CD14-positive monocyte (primary cell): Measurements from ENCODE around the gene ZNF488. TPM values are rescaled to one million over a fixed set of nuclear protein-coding genes. Genes with fewer than 3 reads are reported as not detected.

Experiments
- DNase-seq, 3 donors: peaks; one replicate each; pipeline ENCODE4 v3.0.0-alpha.2; 2011 to 2022
- H2AFZ ChIP-seq: 2 replicates; pipeline ENCODE4 v1.6.0; 2012; ENCODE audit warnings: mild to moderate bottlenecking, low read depth, low read length, inconsistent platforms; ENCODE audit not compliant: insufficient read depth, poor library complexity, severe bottlenecking
- H3K27ac ChIP-seq, 2 donors: 1 replicate in 1 of 2; 2 replicates in 1 of 2; pipeline ENCODE4 v1.5.1; 2012 to 2013; ENCODE audit warnings: low read length in 2 of 2, control low read depth in 1 of 2, inconsistent platforms in 1 of 2, low read depth in 1 of 2, mild to moderate bottlenecking in 1 of 2
- H3K27me3 ChIP-seq, 2 donors: one replicate each; pipeline versions ENCODE4 v1.6.0 to v1.6.1; 2011 to 2013; ENCODE audit warnings: low read length in 2 of 2; ENCODE audit not compliant: control insufficient read depth in 2 of 2, insufficient read depth in 2 of 2
- H3K36me3 ChIP-seq, 2 donors: replicated peaks in 1 of 2; 1 replicate in 1 of 2; 2 replicates in 1 of 2; pipeline versions ENCODE4 v1.5.1 to v1.6.1; 2012 to 2013; ENCODE audit warnings: low read length in 2 of 2, control low read depth in 1 of 2, inconsistent platforms in 1 of 2, mild to moderate bottlenecking in 1 of 2; ENCODE audit not compliant: insufficient read depth in 2 of 2, control insufficient read depth in 1 of 2
- H3K4me1 ChIP-seq, 2 donors: 1 replicate in 1 of 2; 2 replicates in 1 of 2; pipeline versions ENCODE4 v1.5.1 to v1.6.1; 2012 to 2013; ENCODE audit warnings: low read length in 2 of 2, control low read depth in 1 of 2, inconsistent platforms in 1 of 2, mild to moderate bottlenecking in 1 of 2, moderate library complexity in 1 of 2; ENCODE audit not compliant: insufficient read depth in 2 of 2, control insufficient read depth in 1 of 2
- H3K4me2 ChIP-seq: replicated peaks from 2 replicates; pipeline ENCODE3; 2012; ENCODE audit warnings: low read length, moderate library complexity, mild to moderate bottlenecking; ENCODE audit not compliant: poor library complexity, severe bottlenecking; ENCODE audit errors: extremely low read depth
- H3K4me3 ChIP-seq, 3 experiments: fragments of 200-600 bp in 1 of 3; sonication (generic) in 1 of 3; replicated peaks in 1 of 3; 1 replicate in 2 of 3; 2 replicates in 1 of 3; pipeline ENCODE4 v1.5.1; 2011 to 2013; ENCODE audit warnings: low read length in 3 of 3, mild to moderate bottlenecking in 3 of 3, control low read depth in 2 of 3, low read depth in 2 of 3, inconsistent platforms in 1 of 3, moderate library complexity in 1 of 3
- H3K79me2 ChIP-seq: 2 replicates; pipeline ENCODE4 v1.6.0; 2012; ENCODE audit warnings: mild to moderate bottlenecking, control low read depth, inconsistent platforms, low read length, moderate library complexity; ENCODE audit not compliant: insufficient read depth
- H3K9ac ChIP-seq: 2 replicates; pipeline ENCODE4 v1.6.0; 2017; ENCODE audit warnings: low read length, mild to moderate bottlenecking; ENCODE audit not compliant: insufficient read depth, poor library complexity, severe bottlenecking
- H3K9me3 ChIP-seq, 2 donors: replicated peaks in 1 of 2; 1 replicate in 1 of 2; 2 replicates in 1 of 2; pipeline versions ENCODE4 v1.5.1 to v1.6.1; 2012 to 2013; ENCODE audit warnings: low read length in 2 of 2, control low read depth in 1 of 2; ENCODE audit not compliant: control insufficient read depth in 1 of 2, insufficient read depth in 1 of 2
- H4K20me1 ChIP-seq: 2 replicates; pipeline ENCODE4 v1.6.0; 2012; ENCODE audit warnings: mild to moderate bottlenecking, low read length, control low read depth, moderate library complexity; ENCODE audit not compliant: insufficient read depth
- H3K27ac Mint-ChIP-seq, 7 donors: one replicate each; pipeline ENCODE4 v1.8.0; 2020; ENCODE audit warnings: mild to moderate bottlenecking in 7 of 7, mixed read lengths in 7 of 7, moderate library complexity in 6 of 7, inconsistent platforms in 2 of 7
- H3K27me3 Mint-ChIP-seq, 3 donors: one replicate each; pipeline ENCODE4 v1.8.0; 2021 to 2022; ENCODE audit warnings: low read depth in 3 of 3, mild to moderate bottlenecking in 3 of 3, mixed read lengths in 3 of 3, moderate library complexity in 3 of 3, inconsistent platforms in 1 of 3
- H3K36me3 Mint-ChIP-seq, 2 donors: one replicate each; pipeline ENCODE4 v1.8.0; 2020; ENCODE audit warnings: mixed read lengths in 2 of 2, inconsistent platforms in 1 of 2, mild to moderate bottlenecking in 1 of 2
- H3K4me1 Mint-ChIP-seq: one replicate; pipeline ENCODE4 v1.8.0; 2020; ENCODE audit warnings: mild to moderate bottlenecking, mixed read lengths
- H3K4me3 Mint-ChIP-seq, 2 donors: one replicate each; pipeline ENCODE4 v1.8.0; 2020; ENCODE audit warnings: mild to moderate bottlenecking in 2 of 2, mixed read lengths in 2 of 2, moderate library complexity in 1 of 2
- H3K9me3 Mint-ChIP-seq, 7 donors: one replicate each; pipeline ENCODE4 v1.8.0; 2020 to 2022; ENCODE audit warnings: mixed read lengths in 7 of 7, mild to moderate bottlenecking in 6 of 7, moderate library complexity in 6 of 7, inconsistent platforms in 2 of 7
- CTCF ChIP-seq: fragments of 200-600 bp; IDR thresholded peaks from one replicate; pipeline ENCODE4 v1.8.0; 2022; ENCODE audit warnings: antibody characterized with exemption, mild to moderate bottlenecking
- WGBS: methylation state at CpG from one replicate; pipeline ENCODE4 v1.1.5; 2013; ENCODE audit warnings: missing lambda C conversion rate; ENCODE audit not compliant: insufficient coverage; 5-methylcytosine and 5-hydroxymethylcytosine counted together
- intact Hi-C, 2 donors: fragments of 100-400 bp; cut with micrococcal nuclease; formaldehyde crosslinking; loops; one replicate each; pipeline versions ENCODE4 v1.15.0 to v1.15.1; 2023
- polyA plus RNA-seq, 3 donors: library from polyadenylated mRNA; depleted of rRNA in 1 of 3; unstranded in 2 of 3; stranded (reverse) in 1 of 3; fragments of 300-500 nt in 2 of 3; fragments of >200 nt in 1 of 3; fragmentation: Illumina TruSeq in 2 of 3; gene quantifications; 1 replicate in 2 of 3; 2 replicates in 1 of 3; pipeline ENCODE4 v1.2.3, GENCODE V29; 2012 to 2021

ZNF488 gene
- polyA plus RNA-seq, 3 donors, result not detected

- Mint-ChIP-seq H3K9me3 (no peaks in the 10 kb centered on the region), H3K27ac (no peak overlapping the region), H3K4me1 (peaks cover 5% of the 10 kb centered on the region), H3K4me3 (no peak overlapping the region), H3K27me3 (peaks cover 36 to 50% (median 37%) of the 10 kb centered on the region in 3 donors), H3K36me3 (no peaks in the 10 kb centered on the region)
- Histone ChIP-seq H4K20me1 (no peaks in the 10 kb centered on the region), H3K9ac (no peak overlapping the region), H3K9me3 (no peaks in the 10 kb centered on the region), H3K79me2 (no peaks in the 10 kb centered on the region), H3K4me1 (peaks cover under 1 to 3% of the 10 kb centered on the region in 2 donors), H3K27me3 (peaks cover 6 to 16% of the 10 kb centered on the region in 2 donors), H3K36me3 (no peaks in the 10 kb centered on the region), H3K27ac (no peak overlapping the region), H3K4me3 (no peak overlapping the region), H2AFZ (no peak overlapping the region), H3K4me2 (no peak overlapping the region)
- intact Hi-C loops, result no loop called here
- TF ChIP-seq CTCF, result no peak
- no peak for DNase-seq
- 82% methylated on average over 9 of the region's 15 CpGs for WGBS
Observed at GRCh38 chr10:47378606-47379444, 5.3 kb downstream of the ZNF488 start.

GRCh38 chr10:47378183-47378510 lies 5.9 kb downstream of the ZNF488 start:
- WGBS, result 100% methylated on average over 2 of the region's 4 CpGs

More at GRCh38 chr10:47378183-47378510, 5.9 kb downstream of the ZNF488 start:
- no peak for TF ChIP-seq CTCF
- intact Hi-C loops, result no loop called here
- Mint-ChIP-seq H3K4me1 (peaks cover under 1% of the 10 kb centered on the region), H3K4me3 (no peak overlapping the region), H3K27ac (no peak overlapping the region), H3K9me3 (no peaks in the 10 kb centered on the region), H3K27me3 (peaks cover 29 to 44% (median 33%) of the 10 kb centered on the region in 3 donors), H3K36me3 (no peaks in the 10 kb centered on the region)
- no peaks in the 10 kb centered on the region for H3K4me1 ChIP-seq
- H3K27me3 ChIP-seq, result peaks cover 6 to 14% of the 10 kb centered on the region in 2 donors
- H3K36me3 ChIP-seq, result no peaks in the 10 kb centered on the region
- H2AFZ ChIP-seq, result no peak overlapping the region
- no peaks in the 10 kb centered on the region for H4K20me1 ChIP-seq
- H3K27ac ChIP-seq, result no peak overlapping the region
- DNase-seq, result no peak
- no peak overlapping the region for H3K4me2 ChIP-seq
- H3K9me3 ChIP-seq, result no peaks in the 10 kb centered on the region
- no peaks in the 10 kb centered on the region for H3K79me2 ChIP-seq
- H3K4me3 ChIP-seq, result no peak overlapping the region
- H3K9ac ChIP-seq, result no peak overlapping the region
